ENCODE measurements around the gene TCEA3.

The TCEA3 gene

DNA sequence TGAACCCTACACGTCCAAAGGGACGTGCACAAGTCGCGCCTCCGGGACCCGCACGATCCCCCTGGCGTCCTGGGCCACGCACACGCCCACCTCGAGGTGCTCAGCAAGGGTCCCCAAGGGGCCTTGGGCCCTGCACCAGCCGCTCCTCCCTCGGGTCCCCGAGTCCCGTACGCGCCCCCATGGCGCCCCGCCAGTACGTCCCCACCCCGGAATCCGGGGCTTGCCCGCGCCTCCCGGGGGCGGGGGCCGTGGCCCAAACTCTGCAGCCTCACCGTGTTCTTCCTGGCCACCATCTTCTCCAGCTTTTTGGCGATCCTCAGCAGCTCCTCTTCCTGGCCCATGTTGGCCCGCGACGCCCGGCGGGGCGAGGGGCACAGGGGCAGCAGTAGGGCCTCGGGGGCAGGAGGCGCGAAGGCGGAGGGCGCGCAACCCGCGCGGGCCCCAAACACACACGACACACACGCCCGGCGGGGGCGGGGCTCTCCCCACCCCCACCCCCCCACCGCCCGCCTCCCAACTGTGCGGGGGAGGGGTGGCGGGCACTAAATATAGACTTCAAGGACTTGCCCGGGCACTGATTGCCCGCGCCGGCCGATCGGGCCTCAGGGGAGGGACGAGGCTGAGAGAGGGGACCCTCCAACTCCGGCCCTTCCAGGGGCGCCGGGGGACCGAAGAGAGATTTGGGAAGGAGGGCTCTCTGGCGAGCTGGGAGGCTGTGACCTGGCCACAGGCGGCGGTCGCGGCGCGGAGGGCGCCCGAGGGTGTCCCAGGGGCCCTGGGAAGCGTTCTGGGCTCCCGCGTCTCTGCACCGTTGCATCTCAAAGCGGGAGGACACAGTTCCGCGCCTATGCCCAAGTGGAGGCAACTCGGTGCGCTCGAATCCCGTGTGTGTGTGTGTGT, at the start of gene TCEA3:
TCEA3 (minus strand) TSS at position 456 of the 900 bp plus-strand sequence; CDS start at position 341, 115 bp downstream.
- TF ChIP-seq POLR2A (IDR thresholded peaks at IDR 0.05; ENCODE audit: low read depth, low read length): no peak
- FAIRE-seq (no peak), DNase-seq (ENCODE audit: insufficient read length, low spot score) (no peak)

GRCh38 chr1:23473037-23473800, 48.7 kb upstream of the TCEA3 start:
- no peak for DNase-seq (ENCODE audit: insufficient read length, low spot score)
- no peak for TF ChIP-seq POLR2A (IDR thresholded peaks at IDR 0.05; ENCODE audit: low read depth, low read length)
- no peak for FAIRE-seq

GRCh38 chr1:23472351-23473036, 47.9 kb upstream of the TCEA3 start:
- no peak for TF ChIP-seq POLR2A (IDR thresholded peaks at IDR 0.05; ENCODE audit: low read depth, low read length)
- FAIRE-seq (no peak), DNase-seq (ENCODE audit: insufficient read length, low spot score) (no peak)

GRCh38 chr1:23471473-23472075, 47.0 kb upstream of the TCEA3 start:
- FAIRE-seq: no peak
- TF ChIP-seq POLR2A (IDR thresholded peaks at IDR 0.05; ENCODE audit: low read depth, low read length): no peak

DNA sequence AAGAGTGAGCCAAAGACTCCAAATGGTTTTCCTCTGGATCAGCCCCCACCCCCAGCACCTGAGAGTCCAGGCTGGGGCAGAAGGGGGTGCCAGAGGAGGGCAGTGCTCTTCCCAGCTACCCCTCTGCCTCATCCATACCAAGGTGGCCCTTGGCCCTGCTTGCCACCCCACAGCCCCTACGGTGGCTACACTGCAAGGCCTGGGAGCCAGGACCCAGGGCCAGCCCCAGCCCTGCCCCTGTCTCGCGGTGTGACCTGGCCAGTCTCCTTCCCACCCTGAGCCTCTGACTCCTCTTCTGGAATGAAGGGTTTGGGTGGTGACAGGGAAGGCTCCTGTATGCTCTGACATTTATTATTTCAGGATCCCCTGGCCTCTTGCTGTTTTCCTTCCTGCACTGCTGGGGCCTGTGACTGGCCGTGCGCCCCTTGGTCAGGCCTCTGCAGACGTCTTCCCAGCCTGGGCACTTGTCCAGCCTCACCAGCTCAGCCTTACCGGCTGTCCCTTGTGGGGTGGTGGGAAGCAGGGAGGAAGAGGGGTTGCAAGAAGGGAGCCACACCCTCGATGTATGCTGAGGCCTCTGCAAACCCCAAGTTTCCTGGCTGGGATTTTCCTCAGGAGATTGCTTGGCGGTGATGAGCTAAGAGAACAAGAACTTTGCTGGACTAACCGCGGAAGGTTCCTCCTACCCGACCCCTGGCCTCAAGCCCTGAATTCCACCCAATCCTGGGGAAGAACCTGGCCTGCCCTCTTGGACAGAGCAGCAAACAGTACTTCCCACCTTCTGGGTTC, 45.9 kb upstream of the TCEA3 start:
- FAIRE-seq: peak; percentile 57
- peak; percentile 39 for DNase-seq (ENCODE audit: insufficient read length, low spot score)

More at GRCh38 chr1:23471473-23472075, 47.0 kb upstream of the TCEA3 start:
- no peak for DNase-seq (ENCODE audit: insufficient read length, low spot score)

GRCh38 chr1:23469372-23469982, 44.9 kb upstream of the TCEA3 start:
- FAIRE-seq (no peak), DNase-seq (ENCODE audit: insufficient read length, low spot score) (no peak)
- TF ChIP-seq POLR2A (IDR thresholded peaks at IDR 0.05; ENCODE audit: low read depth, low read length): no peak

More for the DNA sequence above, 45.9 kb upstream of the TCEA3 start:
- TF ChIP-seq POLR2A (IDR thresholded peaks at IDR 0.05; ENCODE audit: low read depth, low read length): no peak

- DNase-seq (ENCODE audit: insufficient read length, low spot score) (no peak), FAIRE-seq (no peak)
- TF ChIP-seq POLR2A (IDR thresholded peaks at IDR 0.05; ENCODE audit: low read depth, low read length): no peak
Measured at GRCh38 chr1:23466423-23466989, 42.0 kb upstream of the TCEA3 start.

- TF ChIP-seq POLR2A (IDR thresholded peaks at IDR 0.05; ENCODE audit: low read depth, low read length): no peak
- DNase-seq (ENCODE audit: insufficient read length, low spot score) (no peak), FAIRE-seq (no peak)
Measured at GRCh38 chr1:23463286-23463685, 38.7 kb upstream of the TCEA3 start.

DNA sequence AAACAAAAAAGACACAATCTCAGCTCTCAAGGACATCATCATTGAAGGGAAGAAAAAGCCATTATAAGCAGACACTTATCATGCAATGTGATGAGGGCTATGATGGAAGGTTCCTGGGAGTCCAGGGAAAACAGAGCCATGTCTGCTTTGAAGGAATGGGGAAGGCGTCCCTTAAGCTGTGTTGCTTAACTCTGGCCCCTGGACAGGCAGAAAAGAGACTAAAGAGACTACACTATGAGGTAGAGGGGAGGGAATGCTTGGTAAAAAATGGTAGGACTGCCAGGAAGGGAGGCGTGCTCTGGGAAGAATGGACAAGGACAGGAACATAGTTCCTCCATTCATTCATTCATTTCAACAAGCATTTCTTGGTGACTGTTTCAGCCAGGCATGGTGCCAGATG, 38.2 kb upstream of the TCEA3 start:
- no peak for TF ChIP-seq POLR2A (IDR thresholded peaks at IDR 0.05; ENCODE audit: low read depth, low read length)
- FAIRE-seq: no peak
- DNase-seq (ENCODE audit: insufficient read length, low spot score): no peak

DNA sequence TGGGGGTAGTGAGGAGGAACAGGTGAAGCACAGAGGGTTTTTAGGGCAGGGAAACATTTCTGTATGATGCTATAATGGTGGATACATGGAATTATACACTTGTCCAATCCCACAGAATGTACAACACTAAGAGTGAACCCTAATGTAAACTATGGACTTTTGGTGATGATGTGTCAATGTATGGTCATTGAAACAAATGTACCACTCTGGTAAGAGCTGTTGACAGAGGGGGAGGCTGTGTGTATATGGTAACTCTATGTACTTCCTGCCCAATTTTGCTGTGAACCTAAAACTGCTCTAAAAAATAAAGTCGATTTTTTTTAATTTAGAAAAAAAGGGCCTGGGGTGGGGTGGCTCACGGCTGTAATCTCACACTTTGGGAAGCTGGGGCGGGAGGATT, 36.5 kb upstream of the TCEA3 start:
- DNase-seq (ENCODE audit: insufficient read length, low spot score): no peak
- TF ChIP-seq POLR2A (IDR thresholded peaks at IDR 0.05; ENCODE audit: low read depth, low read length): no peak
- no peak for FAIRE-seq

GRCh38 chr1:23460519-23460918, 36.0 kb upstream of the TCEA3 start:
- TF ChIP-seq POLR2A (IDR thresholded peaks at IDR 0.05; ENCODE audit: low read depth, low read length): no peak
- DNase-seq (ENCODE audit: insufficient read length, low spot score): no peak
- no peak for FAIRE-seq

- TF ChIP-seq POLR2A (IDR thresholded peaks at IDR 0.05; ENCODE audit: low read depth, low read length): no peak
- no peak for FAIRE-seq
- DNase-seq (ENCODE audit: insufficient read length, low spot score): no peak
Measured at GRCh38 chr1:23459338-23459757, 34.8 kb upstream of the TCEA3 start.
